ENCODE data around the gene OSBP.
"Not testable (repeated sequence)": the region's sequence is repeated elsewhere in the genome, so short reads cannot be mapped to it uniquely, and the experiment has no call there.

DNA sequence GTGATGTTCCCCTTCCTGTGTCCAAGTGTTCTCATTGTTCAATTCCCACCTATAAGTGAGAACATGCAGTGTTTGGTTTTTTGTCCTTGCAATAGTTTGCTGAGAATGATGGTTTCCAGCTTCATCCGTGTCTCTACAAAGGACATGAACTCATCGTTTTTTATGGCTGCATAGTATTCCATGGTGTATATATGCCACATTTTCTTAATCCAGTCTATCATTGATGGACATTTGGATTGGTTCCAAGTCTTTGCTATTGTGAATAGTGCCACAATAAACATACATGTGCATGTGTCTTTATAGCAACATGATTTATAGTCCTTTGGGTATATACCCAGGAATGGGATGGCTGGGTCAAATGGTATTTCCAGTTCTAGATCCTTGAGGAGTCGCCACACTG is 71.9 kb downstream of the OSBP start:
- TF ChIP-seq, protein P1, sequence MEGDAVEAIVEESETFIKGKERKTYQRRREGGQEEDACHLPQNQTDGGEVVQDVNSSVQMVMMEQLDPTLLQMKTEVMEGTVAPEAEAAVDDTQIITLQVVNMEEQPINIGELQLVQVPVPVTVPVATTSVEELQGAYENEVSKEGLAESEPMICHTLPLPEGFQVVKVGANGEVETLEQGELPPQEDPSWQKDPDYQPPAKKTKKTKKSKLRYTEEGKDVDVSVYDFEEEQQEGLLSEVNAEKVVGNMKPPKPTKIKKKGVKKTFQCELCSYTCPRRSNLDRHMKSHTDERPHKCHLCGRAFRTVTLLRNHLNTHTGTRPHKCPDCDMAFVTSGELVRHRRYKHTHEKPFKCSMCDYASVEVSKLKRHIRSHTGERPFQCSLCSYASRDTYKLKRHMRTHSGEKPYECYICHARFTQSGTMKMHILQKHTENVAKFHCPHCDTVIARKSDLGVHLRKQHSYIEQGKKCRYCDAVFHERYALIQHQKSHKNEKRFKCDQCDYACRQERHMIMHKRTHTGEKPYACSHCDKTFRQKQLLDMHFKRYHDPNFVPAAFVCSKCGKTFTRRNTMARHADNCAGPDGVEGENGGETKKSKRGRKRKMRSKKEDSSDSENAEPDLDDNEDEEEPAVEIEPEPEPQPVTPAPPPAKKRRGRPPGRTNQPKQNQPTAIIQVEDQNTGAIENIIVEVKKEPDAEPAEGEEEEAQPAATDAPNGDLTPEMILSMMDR (IDR thresholded peaks at IDR 0.05) = not testable (repeated sequence)
- TF ChIP-seq POLR2A (IDR thresholded peaks at IDR 0.05) = not testable (repeated sequence)

Data from body of pancreas (tissue), 4 donors.